ACHN (cell line): ENCODE measurements around the gene EFCC1.

Source experiments
- DNase-seq: peaks from one replicate; pipeline ENCODE4 v3.0.0-alpha.2; 2015
- in situ Hi-C: cut with HindIII; loops from 2 replicates; pipeline ENCODE4 v1.10.0; 2017; ENCODE audit warnings: low sequenced_read_pairs, low pct_ligation_motif_present, low pct_unique_long_range_greater_than_20kb

EFCC1 gene

DNA sequence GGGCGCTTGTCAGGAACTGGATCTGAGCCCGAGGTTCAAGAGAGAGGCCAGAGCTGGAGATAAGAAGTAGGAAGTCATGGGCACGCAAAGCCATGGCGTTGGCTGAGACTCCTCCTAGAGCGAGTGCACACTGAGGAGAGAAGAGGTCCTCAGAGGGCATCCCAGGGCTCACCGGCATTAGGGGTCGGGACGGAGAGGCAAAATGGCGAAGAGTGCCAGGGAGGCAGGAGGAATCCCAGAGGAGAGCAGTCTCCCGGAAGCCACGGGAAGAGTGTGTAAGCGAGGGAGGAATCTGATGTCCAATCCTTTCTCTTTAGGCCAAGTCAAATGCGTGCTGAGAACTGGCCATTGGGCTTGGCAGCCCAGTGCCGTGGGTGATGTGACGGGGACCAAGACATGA is 24.0 kb downstream of the EFCC1 start:
- in situ Hi-C loops, result no loop called here
- DNase-seq, result no peak

DNA sequence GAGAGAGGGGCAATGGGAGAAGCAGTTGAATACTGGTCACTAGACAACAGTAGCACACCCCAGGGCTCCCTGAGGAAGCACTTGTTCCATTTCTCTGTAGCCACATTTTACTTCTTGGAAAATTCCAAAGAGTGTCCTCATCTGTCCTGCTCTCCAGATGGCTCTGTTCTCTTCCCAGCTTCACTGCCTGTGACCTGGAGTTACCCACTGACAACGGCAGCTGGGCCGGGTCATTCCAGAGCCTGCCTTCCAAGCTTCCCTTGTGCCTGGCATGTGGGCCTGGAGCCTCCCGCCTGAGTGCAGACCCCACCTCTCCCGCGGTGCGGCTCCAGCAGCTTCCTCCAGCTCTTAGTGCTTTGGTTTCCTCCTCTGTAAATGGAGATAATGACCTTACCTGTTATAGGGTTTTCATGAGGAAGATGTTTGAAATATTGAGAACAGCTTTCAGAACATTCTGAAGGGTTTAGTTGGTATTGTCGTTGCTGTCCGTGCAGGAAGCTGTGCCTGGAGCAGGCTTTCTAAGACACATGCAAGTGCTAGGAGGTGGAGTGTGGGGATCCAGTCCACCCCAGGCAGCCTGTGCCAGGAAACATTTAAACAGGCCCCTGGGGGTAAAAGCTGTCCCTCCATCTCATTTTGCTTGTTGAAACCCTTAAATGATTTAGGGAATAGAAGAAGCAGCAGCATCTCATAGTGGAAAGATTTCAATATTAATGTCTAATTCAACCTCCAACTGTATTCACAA is 24.8 kb downstream of the EFCC1 start:
- in situ Hi-C loops, result no loop called here
- no peak for DNase-seq

DNA sequence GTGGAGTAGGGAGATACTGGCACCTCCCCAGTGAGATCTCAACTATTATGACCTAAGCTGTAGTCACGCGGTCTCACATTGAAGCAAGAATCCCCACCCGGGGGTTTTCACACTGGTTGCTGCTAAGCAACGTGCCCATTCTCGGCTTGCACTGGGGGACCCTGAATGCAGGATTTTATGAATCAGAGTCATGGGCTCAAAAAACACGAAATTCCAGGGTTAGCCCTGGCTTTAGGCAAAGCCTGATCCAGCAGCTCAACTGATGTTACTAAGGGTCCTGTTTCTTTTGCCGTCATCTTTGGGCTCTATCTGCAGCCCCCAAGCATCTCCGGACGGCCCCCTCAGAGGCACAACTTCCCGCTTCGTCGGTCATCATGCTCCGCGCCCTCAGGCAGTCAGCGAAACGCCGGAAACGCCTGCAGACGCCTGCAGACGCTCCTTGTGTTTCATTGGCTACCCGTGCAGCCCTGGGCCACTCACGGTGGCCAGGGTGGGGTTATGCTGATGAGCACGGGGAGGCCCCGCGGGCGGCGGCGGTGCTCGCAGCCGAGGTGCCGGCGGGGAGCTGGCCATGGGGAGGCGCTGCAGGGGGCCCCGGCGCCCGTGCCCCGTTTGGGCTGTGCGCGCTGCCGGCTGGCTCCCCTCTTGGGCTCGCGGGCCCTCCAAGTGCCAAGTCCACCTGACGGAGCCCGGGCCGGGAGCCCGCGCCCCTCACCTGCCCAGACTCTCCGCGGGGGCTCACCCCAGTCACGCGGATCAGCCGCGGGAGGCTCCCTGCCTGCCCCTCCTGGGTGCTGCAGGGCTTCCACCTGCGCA is 25.8 kb downstream of the EFCC1 start:
- in situ Hi-C loops, result no loop called here
- peak; percentile 91 for DNase-seq

DNA sequence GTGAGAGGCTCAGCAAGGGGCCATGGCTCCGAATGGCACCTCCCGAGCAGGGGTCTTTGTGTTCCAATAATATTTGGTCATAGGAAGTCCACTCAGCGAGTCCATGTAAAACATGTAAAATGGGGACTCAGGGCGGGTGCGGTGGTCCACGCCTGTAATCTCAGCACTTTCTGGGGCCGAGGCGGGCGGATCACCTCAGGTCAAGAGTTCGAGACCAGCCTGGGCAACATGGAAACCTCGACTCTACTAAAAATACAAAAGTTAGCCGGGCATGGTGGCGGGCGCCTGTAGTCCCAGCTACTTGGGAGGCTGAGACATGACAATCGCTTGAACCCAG is 26.4 kb downstream of the EFCC1 start:
- in situ Hi-C loops, result no loop called here
- DNase-seq, result no peak

DNA sequence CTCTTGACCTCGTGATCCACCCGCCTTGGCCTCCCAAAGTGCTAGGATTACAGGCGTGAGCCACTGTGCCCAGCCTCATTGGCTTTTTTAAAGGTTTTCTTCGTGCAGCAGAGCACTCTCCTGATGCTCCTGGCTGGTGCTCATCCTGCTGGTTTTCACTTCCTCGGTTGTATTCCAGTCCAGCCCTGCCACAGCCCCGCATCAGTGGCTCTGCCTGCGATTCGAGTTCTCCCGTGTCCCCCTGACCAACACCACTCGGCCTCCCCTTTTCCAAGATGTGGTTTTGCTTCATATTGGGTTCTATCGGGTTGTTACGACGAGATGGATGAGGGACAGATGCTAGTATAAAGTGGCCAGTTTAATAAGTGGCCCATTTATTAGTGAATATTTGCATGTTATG is 27.8 kb downstream of the EFCC1 start:
- in situ Hi-C loops, result no loop called here
- DNase-seq, result no peak

DNA sequence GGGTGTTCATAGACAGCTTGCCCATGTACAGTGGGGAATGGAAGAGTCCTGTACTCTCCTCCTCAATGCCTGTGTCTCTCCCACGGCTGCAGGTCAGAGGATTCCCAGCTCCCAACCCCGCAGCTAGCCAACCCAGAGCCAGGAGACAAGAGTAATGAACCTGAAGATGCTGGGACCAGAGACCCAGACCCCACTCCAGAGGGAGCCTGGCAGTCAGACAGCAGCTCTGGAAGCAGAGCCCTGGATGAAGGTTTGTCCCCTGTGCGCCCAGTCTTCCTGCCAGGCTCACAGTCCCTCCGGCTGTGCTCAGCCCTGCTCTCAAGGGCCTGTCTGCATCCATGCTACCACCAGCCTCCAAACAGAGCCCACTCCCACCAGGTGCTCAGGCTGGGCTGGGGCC is 29.5 kb downstream of the EFCC1 start:
- no peak for DNase-seq

GRCh38 chr3:129031476-129032215 is 30.5 kb downstream of the EFCC1 start:
- in situ Hi-C loops, result no loop called here
- no peak for DNase-seq

More for the DNA sequence above, 29.5 kb downstream of the EFCC1 start:
- in situ Hi-C loops, result no loop called here

GRCh38 chr3:129032716-129033115 is 31.6 kb downstream of the EFCC1 start:
- in situ Hi-C loops, result no loop called here

GRCh38 chr3:129033151-129033550 is 32.0 kb downstream of the EFCC1 start:
- no peak for DNase-seq
- in situ Hi-C loops, result no loop called here

More at GRCh38 chr3:129032716-129033115, 31.6 kb downstream of the EFCC1 start:
- no peak for DNase-seq

- in situ Hi-C loops, result no loop called here
These were observed 32.7 kb downstream of the EFCC1 start for GRCh38 chr3:129033633-129034321.

DNA sequence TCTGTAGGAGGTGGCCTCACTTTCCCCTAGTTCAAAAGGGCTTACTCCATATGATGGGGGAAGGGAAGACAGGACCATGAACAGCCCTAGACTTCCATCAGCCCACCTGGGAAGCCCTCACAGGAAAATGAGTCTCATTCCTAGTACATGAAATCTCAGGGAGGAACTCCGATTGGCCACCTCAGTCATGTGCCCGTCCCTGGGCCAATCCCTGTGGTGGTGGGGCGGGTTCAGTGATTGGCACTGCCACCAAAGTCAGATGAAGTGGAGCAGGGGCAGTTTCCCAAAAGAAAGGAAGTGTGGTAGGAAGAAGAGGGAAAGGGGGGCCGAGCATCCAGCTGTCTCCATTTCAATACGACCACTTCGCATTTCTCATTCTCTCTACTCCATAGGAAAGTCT is 33.5 kb downstream of the EFCC1 start:
- DNase-seq, result no peak
- in situ Hi-C loops, result no loop called here

More at GRCh38 chr3:129033633-129034321, 32.7 kb downstream of the EFCC1 start:
- DNase-seq, result no peak

DNA sequence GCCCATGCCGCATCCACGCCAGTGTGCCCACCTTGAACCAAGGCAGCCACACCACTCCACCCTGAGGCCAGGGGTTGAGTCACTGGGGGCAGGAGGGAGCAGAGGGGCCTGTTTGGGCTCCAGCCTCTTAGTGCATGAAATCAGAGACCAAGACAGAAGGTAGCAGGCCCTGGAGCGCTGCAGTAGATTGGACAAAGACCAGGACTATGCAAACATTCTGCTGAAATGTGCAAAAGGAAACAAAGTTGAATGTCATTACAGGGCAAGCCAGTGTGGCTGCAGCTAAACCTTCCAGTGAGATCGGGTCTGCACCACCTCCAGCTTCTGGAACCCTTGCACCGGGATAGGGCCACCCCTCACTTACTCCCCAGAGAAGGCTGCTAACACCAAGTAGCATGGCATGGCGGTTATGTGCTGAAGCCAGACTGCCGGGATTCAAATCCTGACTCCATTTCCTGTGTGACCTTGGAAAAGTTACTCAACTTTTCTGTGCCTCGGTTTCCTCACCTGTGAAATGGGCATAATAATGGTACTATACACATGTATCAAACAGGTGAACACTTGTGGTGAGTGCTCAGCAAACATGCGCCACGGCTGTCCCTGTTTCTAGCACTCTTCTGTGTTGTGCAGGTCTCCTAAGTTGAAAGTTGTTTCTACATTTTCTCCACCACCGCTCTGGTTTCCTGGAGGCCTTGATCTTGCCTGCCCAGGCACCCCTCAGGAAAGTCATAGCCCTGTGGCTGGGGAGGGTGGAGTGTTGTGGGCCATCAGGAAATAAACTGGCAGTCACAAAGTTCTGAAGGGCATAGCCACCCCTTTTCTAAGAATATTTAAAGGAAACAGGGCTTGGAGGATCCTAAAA is 34.5 kb downstream of the EFCC1 start:
- DNase-seq, result no peak
- in situ Hi-C loops, result no loop called here

DNA sequence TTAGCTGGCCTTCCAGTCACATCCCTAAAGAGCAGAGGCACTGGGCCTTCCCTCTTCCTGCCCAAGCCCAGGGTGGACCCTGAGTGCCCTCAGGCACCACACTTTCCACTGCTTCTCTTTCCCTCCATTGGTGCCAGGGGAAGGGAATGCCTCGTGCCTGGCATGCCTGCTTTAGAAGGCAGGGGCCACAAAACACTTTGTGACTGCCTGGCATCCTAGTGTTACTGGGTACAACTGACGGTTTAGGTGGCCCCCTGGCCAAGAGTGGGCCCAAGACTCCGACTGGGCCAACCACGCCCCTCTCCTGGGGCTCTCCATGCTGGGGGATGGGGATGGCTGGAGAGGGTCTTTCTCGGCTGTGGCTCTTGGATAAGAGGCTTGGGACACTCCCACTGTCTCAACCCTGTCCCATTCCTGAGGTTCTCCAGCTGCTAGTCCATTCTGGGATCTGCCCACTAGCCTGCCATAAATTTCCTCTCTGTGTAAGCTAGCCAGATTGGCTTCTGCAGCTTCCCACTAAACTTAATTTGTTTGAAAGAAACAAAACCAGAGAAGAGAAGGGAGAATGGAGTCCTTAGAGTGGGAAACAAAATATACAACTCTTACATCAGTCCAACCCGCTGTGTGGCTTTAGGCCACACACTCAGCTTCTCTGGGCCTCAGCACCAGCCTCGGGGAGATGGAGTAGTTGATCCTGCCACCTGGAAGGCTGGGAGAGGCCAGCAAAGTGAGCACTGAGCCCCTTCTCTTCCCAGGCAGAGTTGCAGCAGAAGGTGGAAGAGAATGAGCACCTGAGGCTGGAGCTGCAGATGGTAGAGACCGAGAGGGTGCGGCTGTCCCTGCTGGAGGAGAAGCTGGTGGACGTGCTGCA is 35.4 kb downstream of the EFCC1 start:
- in situ Hi-C loops, result no loop called here
- no peak for DNase-seq

GRCh38 chr3:129037093-129037419 is 36.0 kb downstream of the EFCC1 start:
- DNase-seq, result no peak
- in situ Hi-C loops, result no loop called here

- in situ Hi-C loops, result no loop called here
- DNase-seq, result no peak
These were observed 37.2 kb downstream of the EFCC1 start for GRCh38 chr3:129038121-129038855.

DNA sequence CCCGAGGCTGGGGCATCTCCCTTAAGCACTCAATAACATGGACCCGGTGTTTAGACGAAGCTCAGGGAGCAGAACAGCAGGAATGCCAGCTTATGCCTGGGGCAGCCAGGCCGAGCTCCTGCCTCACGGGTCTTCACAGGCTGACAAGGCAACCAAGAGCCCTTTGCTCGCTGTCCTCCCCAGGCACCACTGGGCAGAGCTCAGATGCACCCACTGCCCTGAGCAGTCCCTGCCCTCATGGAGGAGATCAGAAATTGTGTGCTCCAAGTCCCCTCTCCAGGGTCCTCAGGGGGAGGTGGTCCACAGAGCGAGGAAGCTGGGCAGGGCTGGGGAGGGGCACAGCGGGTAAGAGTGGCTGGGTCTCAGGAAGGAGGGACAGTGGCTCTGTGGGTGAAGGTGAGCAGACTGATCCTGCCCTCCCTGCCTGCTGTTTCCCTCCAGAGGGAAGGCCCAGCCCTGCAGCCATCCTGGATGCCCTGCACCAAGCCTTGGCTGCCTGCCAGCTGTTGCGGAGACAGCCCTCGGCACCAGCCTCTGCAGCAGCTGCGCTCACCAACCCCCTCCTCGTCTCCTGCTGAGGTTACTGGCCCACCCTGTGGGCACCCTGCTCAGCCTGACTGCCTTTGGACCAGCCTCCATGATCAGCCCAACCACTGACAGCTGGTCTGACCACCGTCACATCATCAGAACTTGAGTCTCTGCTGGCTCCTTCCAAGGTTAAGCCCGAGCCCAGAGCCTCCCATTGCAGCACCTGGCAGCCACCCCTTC is 38.4 kb downstream of the EFCC1 start:
- in situ Hi-C loops, result no loop called here
- DNase-seq, result no peak
